ENCODE results near the gene TMEM219. TPM values are rescaled to one million over a fixed set of nuclear protein-coding genes. Genes with fewer than 3 reads are reported as not detected.

Gene TMEM219
- total RNA-seq, 2 donors from 2014 or later: 122 to 136 TPM

DNA sequence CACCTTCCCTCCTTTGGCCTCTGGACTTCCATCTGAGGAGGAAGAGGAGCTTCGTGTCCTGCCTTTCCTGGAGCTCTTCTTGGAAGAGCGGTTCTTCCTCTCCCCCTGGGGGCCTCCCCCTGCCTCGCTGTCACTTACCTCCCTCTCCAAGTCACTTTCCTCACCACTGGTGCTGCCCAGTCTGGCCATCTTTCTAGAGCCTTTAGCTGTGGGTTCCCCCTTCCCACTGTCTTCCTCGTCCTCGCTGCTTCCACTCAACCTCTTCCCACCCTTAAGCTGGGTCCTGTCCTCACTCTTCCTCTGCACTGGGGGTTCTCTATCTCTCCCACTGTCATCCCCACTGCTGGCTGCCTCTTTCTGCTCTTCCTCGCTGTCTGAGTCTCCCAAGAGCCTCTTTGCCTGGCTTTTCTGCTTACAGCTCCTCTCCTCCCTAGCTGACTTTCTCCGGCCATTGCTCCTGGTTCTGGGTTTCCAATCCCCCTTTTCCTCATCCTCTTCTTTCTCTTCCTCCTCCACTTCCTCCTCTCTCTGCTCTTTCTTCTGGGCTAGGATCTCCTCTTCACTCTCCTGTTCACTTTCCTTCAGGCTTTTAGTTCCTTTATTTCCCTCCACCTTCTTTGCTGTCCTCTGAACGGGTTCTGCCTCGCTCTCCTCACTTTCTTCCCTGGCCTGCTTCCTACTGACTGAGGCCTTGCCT is 32.2 kb downstream of the TMEM219 start:
- WGBS, 2 experiments (ENCODE audit: insufficient coverage in 1 of 2, insufficient read length in 1 of 2): 94 to 98% methylated on average over 7 to 8 of the region's 9 CpGs
- Mint-ChIP-seq H3K4me1 (peaks cover 7% of the 10 kb centered on the region), H3K27me3 (ENCODE audit: insufficient read depth) (no peaks in the 10 kb centered on the region), H3K27ac (no peak overlapping the region), H3K4me3 (peak overlapping the region; percentile 97), H3K36me3 (ENCODE audit: low read depth) (peaks cover 40% of the 10 kb centered on the region), H3K9me3 (no peaks in the 10 kb centered on the region)
- TF ChIP-seq, protein P1, sequence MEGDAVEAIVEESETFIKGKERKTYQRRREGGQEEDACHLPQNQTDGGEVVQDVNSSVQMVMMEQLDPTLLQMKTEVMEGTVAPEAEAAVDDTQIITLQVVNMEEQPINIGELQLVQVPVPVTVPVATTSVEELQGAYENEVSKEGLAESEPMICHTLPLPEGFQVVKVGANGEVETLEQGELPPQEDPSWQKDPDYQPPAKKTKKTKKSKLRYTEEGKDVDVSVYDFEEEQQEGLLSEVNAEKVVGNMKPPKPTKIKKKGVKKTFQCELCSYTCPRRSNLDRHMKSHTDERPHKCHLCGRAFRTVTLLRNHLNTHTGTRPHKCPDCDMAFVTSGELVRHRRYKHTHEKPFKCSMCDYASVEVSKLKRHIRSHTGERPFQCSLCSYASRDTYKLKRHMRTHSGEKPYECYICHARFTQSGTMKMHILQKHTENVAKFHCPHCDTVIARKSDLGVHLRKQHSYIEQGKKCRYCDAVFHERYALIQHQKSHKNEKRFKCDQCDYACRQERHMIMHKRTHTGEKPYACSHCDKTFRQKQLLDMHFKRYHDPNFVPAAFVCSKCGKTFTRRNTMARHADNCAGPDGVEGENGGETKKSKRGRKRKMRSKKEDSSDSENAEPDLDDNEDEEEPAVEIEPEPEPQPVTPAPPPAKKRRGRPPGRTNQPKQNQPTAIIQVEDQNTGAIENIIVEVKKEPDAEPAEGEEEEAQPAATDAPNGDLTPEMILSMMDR (conservative IDR thresholded peaks at IDR 0.05): no peak
- Histone ChIP-seq H3K27me3 (ENCODE audit: control insufficient read depth, insufficient read depth, low read length, poor library complexity, severe bottlenecking) (no peaks in the 10 kb centered on the region), H3K27ac (ENCODE audit: low read depth, low read length) (no peak overlapping the region), H3K9me3 (ENCODE audit: control insufficient read depth, low read length) (no peaks in the 10 kb centered on the region), H3K9ac (ENCODE audit: extremely low read depth, low read length, poor library complexity, severe bottlenecking) (no peak overlapping the region), H3K36me3 (ENCODE audit: control insufficient read depth, insufficient read depth, low read length) (peaks cover 42% of the 10 kb centered on the region), H3K4me1 (ENCODE audit: control insufficient read depth, insufficient read depth, low read length) (no peaks in the 10 kb centered on the region), H3K4me3 (ENCODE audit: low read length) (no peak overlapping the region)
- no peak for DNase-seq

DNA sequence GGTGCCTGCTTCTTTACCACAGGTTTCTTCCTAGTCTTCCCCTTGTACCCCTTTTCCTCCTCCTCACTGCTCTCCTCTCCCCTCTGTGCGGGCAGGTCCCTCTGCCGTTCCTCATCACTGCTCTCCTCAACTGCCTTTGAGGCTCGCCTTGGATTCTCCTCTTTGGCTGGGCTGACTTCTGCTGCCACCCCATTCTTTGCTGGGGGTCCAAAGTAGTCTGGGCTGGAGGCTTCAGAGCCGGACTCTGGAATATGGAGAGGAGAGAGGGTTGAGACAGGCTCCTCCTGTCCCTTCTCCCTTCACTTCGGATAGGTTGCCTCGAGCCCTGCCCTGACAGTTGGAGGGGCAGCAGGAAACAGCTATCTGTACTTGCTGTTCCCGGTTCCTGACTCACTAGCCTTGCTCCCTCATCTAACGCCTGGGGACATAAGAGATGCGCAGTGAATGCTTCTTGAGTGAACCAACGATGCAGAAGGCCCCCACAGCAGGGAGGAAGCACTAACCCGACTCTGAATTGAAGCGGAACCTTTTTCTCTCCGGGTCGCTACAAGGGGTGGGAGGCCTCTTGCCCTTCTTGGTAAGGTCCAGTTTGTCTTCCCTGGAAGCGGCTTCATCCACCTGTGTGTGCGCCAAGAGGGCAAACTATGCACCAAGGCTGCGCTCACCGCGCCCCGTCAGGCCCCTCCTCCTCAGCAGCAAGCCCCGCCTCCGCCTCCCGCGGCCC is 32.9 kb downstream of the TMEM219 start:
- WGBS, 2 experiments (ENCODE audit: insufficient coverage in 1 of 2, insufficient read length in 1 of 2): 32 to 45% methylated on average over 12 to 24 of the region's 24 CpGs
- Histone ChIP-seq H3K9ac (ENCODE audit: extremely low read depth, low read length, poor library complexity, severe bottlenecking) (peak overlapping the region; percentile 93), H3K4me1 (ENCODE audit: control insufficient read depth, insufficient read depth, low read length) (no peaks in the 10 kb centered on the region), H3K4me3 (ENCODE audit: low read length) (peak overlapping the region; percentile 98), H3K27me3 (ENCODE audit: control insufficient read depth, insufficient read depth, low read length, poor library complexity, severe bottlenecking) (no peaks in the 10 kb centered on the region), H3K36me3 (ENCODE audit: control insufficient read depth, insufficient read depth, low read length) (peaks cover 35% of the 10 kb centered on the region), H3K9me3 (ENCODE audit: control insufficient read depth, low read length) (no peaks in the 10 kb centered on the region), H3K27ac (ENCODE audit: low read depth, low read length) (no peak overlapping the region)
- Mint-ChIP-seq H3K9me3 (no peaks in the 10 kb centered on the region), H3K27me3 (ENCODE audit: insufficient read depth) (no peaks in the 10 kb centered on the region), H3K4me1 (peaks cover 7% of the 10 kb centered on the region), H3K36me3 (ENCODE audit: low read depth) (peaks cover 40% of the 10 kb centered on the region), H3K27ac (peak overlapping the region; percentile 98), H3K4me3 (peak overlapping the region; percentile 97)
- no peak for DNase-seq
- TF ChIP-seq, protein P1 (conservative IDR thresholded peaks at IDR 0.05): no peak

DNA sequence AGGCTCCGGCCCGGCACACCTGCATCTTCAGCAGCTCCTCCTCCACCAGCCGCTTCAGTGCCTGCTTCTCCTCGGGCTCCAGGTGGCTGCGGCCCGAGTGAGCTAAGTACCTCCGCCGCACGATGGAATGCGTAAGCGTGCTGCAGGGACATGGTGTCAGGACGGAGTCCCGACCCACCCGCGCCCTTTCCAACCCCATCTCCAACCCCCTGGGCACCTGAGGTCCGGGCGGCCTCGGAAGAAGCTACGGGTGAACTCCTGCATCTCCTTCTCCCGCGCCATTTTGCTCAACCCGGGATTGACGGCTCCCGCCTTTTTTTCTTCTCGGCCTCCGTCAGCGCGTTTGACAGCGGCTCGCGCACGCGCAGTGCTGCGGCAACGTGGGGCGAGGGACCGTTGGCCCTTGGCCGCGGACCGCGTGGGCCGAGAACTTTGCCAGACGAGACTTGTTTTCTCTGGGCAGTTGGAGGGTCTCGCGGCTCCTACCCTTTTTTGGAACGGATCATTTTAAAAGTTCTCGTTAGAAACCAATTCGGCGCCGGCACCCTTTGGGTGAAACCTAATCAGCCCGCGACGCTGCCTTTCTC is 33.5 kb downstream of the TMEM219 start, which contains the start of gene HIRIP3:
HIRIP3 (minus strand) TSS at position 294 of the 587 bp plus-strand sequence; CDS start at position 282, 12 bp downstream.
- peaks cover 35% of the 10 kb centered on the region for H3K36me3 Mint-ChIP-seq (ENCODE audit: low read depth)
- peak within 1 kb of the TSS; percentile 97 for H3K4me3 Mint-ChIP-seq
- DNase-seq: peak; percentile 93
- H3K4me3 ChIP-seq (ENCODE audit: low read length): peak within 1 kb of the TSS; percentile 98
- H3K36me3 ChIP-seq (ENCODE audit: control insufficient read depth, insufficient read depth, low read length): peaks cover 29% of the 10 kb centered on the region
- H3K9me3 ChIP-seq (ENCODE audit: control insufficient read depth, low read length): no peaks in the 10 kb centered on the region
- no peaks in the 10 kb centered on the region for H3K9me3 Mint-ChIP-seq
- H3K4me1 Mint-ChIP-seq: peaks cover 7% of the 10 kb centered on the region
- peak within 1 kb of the TSS; percentile 98 for H3K27ac Mint-ChIP-seq
- TF ChIP-seq, protein P1 (conservative IDR thresholded peaks at IDR 0.05): no peak
- WGBS, 2 experiments (ENCODE audit: insufficient coverage in 1 of 2, insufficient read length in 1 of 2): 0 to 1% methylated on average over 27 to 53 of the region's 53 CpGs
- no peaks in the 10 kb centered on the region for H3K4me1 ChIP-seq (ENCODE audit: control insufficient read depth, insufficient read depth, low read length)
- H3K27me3 ChIP-seq (ENCODE audit: control insufficient read depth, insufficient read depth, low read length, poor library complexity, severe bottlenecking): no peaks in the 10 kb centered on the region
- H3K27ac ChIP-seq (ENCODE audit: low read depth, low read length): peak within 1 kb of the TSS; percentile 78
- H3K9ac ChIP-seq (ENCODE audit: extremely low read depth, low read length, poor library complexity, severe bottlenecking): peak within 1 kb of the TSS; percentile 93
- no peaks in the 10 kb centered on the region for H3K27me3 Mint-ChIP-seq (ENCODE audit: insufficient read depth)
